Natural killer cell (primary cell): Measurements from ENCODE around the gene TLR8. TPM values are rescaled to one million over a fixed set of nuclear protein-coding genes. Genes with fewer than 3 reads are reported as not detected.

Experiments
- ATAC-seq, 3 donors: fragments of 150-1000 bp in 2 of 3; fragments of 200-7000 bp in 1 of 3; cut with Tn5 transposase; 1 replicate in 1 of 3; 2 replicates in 2 of 3; pipeline ENCODE4 v1.10.0; 2021; ENCODE audit warnings: mild to moderate bottlenecking in 2 of 3, moderate library complexity in 2 of 3
- DNase-seq, 2 donors: peaks; one replicate each; pipeline versions ENCODE4 v3.0.0 to v3.0.0-alpha.2; 2013 to 2021; ENCODE audit warnings: mixed read lengths in 1 of 2
- H3K27ac ChIP-seq: one replicate; pipeline ENCODE4 v1.5.1; 2013; ENCODE audit warnings: mild to moderate bottlenecking, low read length
- H3K27me3 ChIP-seq: one replicate; pipeline ENCODE4 v1.6.1; 2013; ENCODE audit warnings: low read length; ENCODE audit not compliant: control insufficient read depth, insufficient read depth
- H3K36me3 ChIP-seq: one replicate; pipeline ENCODE4 v1.6.1; 2013; ENCODE audit warnings: low read length; ENCODE audit not compliant: control insufficient read depth, insufficient read depth
- H3K4me1 ChIP-seq: one replicate; pipeline ENCODE4 v1.6.1; 2013; ENCODE audit warnings: low read length; ENCODE audit not compliant: control insufficient read depth, insufficient read depth
- H3K4me3 ChIP-seq: one replicate; pipeline ENCODE4 v1.5.1; 2013; ENCODE audit warnings: low read length
- H3K9me3 ChIP-seq: one replicate; pipeline ENCODE4 v1.6.1; 2013; ENCODE audit warnings: low read length; ENCODE audit not compliant: control insufficient read depth, insufficient read depth
- H3K27ac Mint-ChIP-seq, 2 donors: one replicate each; pipeline ENCODE4 v1.8.0; 2022; ENCODE audit warnings: mild to moderate bottlenecking in 2 of 2, mixed read lengths in 2 of 2, moderate library complexity in 1 of 2
- H3K27me3 Mint-ChIP-seq, 2 donors: one replicate each; pipeline ENCODE4 v1.8.0; 2022; ENCODE audit warnings: low read depth in 2 of 2, mixed read lengths in 2 of 2
- H3K36me3 Mint-ChIP-seq: one replicate; pipeline ENCODE4 v1.8.0; 2022; ENCODE audit warnings: mixed read lengths
- H3K4me1 Mint-ChIP-seq, 2 donors: one replicate each; pipeline ENCODE4 v1.8.0; 2022; ENCODE audit warnings: mixed read lengths in 2 of 2
- H3K4me3 Mint-ChIP-seq: one replicate; pipeline ENCODE4 v1.8.0; 2022; ENCODE audit warnings: mild to moderate bottlenecking, moderate library complexity, mixed read lengths
- H3K9me3 Mint-ChIP-seq, 2 donors: one replicate each; pipeline ENCODE4 v1.8.0; 2022; ENCODE audit warnings: mixed read lengths in 2 of 2
- WGBS: methylation state at CpG from one replicate; pipeline ENCODE4 v1.1.7; 2013; ENCODE audit warnings: missing lambda C conversion rate; ENCODE audit not compliant: insufficient coverage; 5-methylcytosine and 5-hydroxymethylcytosine counted together
- intact Hi-C: fragments of 100-400 bp; cut with micrococcal nuclease; formaldehyde crosslinking; loops from one replicate; pipeline ENCODE4 v1.14.2; 2022
- total RNA-seq, 4 donors: library from RNA; stranded (reverse); fragments of 120-200 nt in 1 of 4; gene quantifications; one replicate each; pipeline versions ENCODE4 v1.2.3 to v1.2.4, GENCODE V29; 2013 to 2022
- TF ChIP-seq, protein P1 (sequence below): fragments of 200-600 bp; IDR thresholded peaks from one replicate; pipeline ENCODE4 v1.8.0; 2022; ENCODE audit warnings: antibody characterized with exemption

TLR8 gene
- total RNA-seq, 3 donors from 2014 or later (not counting 1 experiment from before 2014, with no cell fraction given): 0.95 to 1.9 (median 0.95) TPM

DNA sequence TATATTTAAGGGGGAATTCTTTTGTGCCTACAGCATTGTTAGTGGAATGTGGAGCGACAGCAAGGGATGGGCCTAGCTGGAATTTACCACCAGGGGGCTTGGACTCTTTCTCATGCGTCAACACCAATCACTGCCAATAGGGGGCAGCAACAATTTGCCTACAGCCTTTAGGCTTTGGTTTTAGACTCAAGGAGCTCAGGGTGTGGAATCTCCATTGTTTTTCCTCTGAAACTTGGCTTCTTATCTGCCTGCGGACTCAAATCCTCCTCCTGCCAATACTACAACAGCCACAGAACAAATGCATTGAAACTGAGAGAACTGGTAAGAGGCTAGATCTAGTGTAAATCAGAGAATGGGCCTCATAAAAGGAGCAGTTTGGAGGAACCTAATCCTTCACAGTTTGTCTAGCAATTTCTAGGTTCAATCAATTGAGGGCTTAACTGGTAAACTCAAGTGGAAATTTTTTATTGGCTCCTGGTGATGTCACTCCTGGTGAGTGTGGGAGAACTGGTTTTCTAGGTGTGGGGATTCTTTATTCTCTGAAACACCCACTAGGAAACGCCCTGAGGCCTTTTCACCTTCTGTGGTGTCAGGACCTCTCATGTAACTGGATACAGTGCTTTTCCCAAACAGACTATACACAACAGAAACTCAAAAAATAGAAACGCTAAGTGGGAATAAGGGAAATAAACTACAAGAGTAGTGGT lies 40.6 kb downstream of the TLR8 start:
- Histone ChIP-seq H3K27ac (peak overlapping the region; percentile 93), H3K4me1 (peaks cover 53% of the 10 kb centered on the region), H3K4me3 (no peak overlapping the region), H3K27me3 (no peaks in the 10 kb centered on the region), H3K9me3 (no peaks in the 10 kb centered on the region), H3K36me3 (no peaks in the 10 kb centered on the region)
- ATAC-seq (peak; percentile 54 to 72 (median 62)), DNase-seq (peak; percentile 60 to 88)
- 0% methylated on average over 1 of the region's 5 CpGs for whole genome bisulfite sequencing
- Mint-ChIP-seq H3K36me3 (no peaks in the 10 kb centered on the region), H3K27ac (peak overlapping the region; percentile 95 to 97), H3K9me3 (no peaks in the 10 kb centered on the region), H3K27me3 (peaks cover 0 to 3% of the 10 kb centered on the region in 2 donors), H3K4me1 (peaks cover 32 to 52% of the 10 kb centered on the region in 2 donors), H3K4me3 (peak overlapping the region; percentile 55)
- intact Hi-C loops: loop anchor here (1.0 to 5.0 kb wide), 3 partner anchors 196 to 1085 kb away; no protein-coding TSS in a partner anchor
- TF ChIP-seq, protein P1, sequence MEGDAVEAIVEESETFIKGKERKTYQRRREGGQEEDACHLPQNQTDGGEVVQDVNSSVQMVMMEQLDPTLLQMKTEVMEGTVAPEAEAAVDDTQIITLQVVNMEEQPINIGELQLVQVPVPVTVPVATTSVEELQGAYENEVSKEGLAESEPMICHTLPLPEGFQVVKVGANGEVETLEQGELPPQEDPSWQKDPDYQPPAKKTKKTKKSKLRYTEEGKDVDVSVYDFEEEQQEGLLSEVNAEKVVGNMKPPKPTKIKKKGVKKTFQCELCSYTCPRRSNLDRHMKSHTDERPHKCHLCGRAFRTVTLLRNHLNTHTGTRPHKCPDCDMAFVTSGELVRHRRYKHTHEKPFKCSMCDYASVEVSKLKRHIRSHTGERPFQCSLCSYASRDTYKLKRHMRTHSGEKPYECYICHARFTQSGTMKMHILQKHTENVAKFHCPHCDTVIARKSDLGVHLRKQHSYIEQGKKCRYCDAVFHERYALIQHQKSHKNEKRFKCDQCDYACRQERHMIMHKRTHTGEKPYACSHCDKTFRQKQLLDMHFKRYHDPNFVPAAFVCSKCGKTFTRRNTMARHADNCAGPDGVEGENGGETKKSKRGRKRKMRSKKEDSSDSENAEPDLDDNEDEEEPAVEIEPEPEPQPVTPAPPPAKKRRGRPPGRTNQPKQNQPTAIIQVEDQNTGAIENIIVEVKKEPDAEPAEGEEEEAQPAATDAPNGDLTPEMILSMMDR: peak; percentile 91

DNA sequence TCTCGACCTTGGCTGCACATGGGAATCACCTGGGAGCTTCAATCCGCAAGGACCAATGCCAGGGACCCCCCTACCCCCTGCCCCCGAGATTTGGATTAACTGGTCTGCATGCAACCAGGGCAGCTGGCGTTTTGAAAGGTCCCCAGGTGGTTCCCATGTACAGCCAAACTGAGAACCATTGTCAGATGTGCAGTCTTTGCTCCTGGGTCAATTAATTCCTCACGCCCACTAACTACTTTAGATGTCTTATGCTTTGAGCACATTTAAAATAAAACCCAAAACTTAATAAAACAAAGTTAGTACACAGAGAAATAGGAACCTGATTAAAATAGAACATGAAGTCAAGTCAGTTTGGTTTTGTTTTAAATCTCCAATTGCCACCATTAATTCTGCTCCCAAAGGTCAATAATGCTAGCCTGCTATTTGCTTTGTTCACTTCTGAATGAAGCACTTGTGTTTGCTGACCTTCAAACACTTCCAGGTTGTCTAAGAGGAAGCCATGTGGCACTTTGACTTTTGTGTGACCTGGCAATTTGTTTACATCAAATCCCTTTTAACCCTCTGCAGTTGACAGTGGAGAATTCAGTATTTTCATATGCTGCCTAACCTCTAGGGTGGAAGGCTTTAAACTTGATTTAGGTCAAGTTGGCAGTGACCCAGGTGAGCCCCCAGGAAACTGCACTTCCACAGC lies 41.3 kb downstream of the TLR8 start:
- peaks cover 32 to 52% of the 10 kb centered on the region in 2 donors for H3K4me1 Mint-ChIP-seq
- Histone ChIP-seq H3K27ac (peak overlapping the region; percentile 93), H3K36me3 (no peaks in the 10 kb centered on the region), H3K9me3 (no peaks in the 10 kb centered on the region), H3K4me3 (no peak overlapping the region), H3K4me1 (peaks cover 60% of the 10 kb centered on the region), H3K27me3 (no peaks in the 10 kb centered on the region)
- intact Hi-C loops: loop anchor here (1.0 to 5.0 kb wide), 2 partner anchors 541 to 1085 kb away; no protein-coding TSS in a partner anchor
- WGBS: 77% methylated on average over 4 of the region's 5 CpGs
- DNase-seq: peak in 1 of 2 donors; percentile 18
- TF ChIP-seq, protein P1: no peak
- H3K36me3 Mint-ChIP-seq: no peaks in the 10 kb centered on the region
- no peaks in the 10 kb centered on the region for H3K27me3 Mint-ChIP-seq
- H3K27ac Mint-ChIP-seq: peak overlapping the region; percentile 95 to 97
- H3K9me3 Mint-ChIP-seq: no peaks in the 10 kb centered on the region
- no peak overlapping the region for H3K4me3 Mint-ChIP-seq
- no peak for ATAC-seq

DNA sequence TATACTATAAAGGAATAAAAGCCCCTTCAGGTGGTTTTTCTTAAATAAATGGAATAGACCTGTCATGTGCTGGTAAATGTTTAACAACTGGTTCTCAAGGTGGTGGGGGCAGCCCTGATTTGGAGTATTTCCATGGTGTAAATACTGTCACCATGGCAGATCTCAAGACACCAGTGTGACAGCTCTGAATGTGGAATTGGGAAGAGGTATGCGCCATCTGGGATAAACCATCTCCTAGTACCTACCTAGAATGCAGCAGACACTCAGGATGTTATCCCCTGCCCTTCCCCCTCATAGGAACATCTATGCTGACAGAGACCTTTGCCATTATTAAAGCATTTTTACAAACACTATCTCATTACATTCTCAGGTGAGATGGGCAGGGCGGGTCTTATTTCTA lies 42.1 kb downstream of the TLR8 start:
- Histone ChIP-seq H3K4me1 (peaks cover 67% of the 10 kb centered on the region), H3K9me3 (no peaks in the 10 kb centered on the region), H3K27ac (peak overlapping the region; percentile 93), H3K4me3 (no peak overlapping the region), H3K27me3 (no peaks in the 10 kb centered on the region), H3K36me3 (no peaks in the 10 kb centered on the region)
- peak overlapping the region; percentile 95 to 97 for H3K27ac Mint-ChIP-seq
- H3K36me3 Mint-ChIP-seq: no peaks in the 10 kb centered on the region
- 100% methylated on average over 1 of the region's 2 CpGs for WGBS
- TF ChIP-seq, protein P1: no peak
- intact Hi-C loops: loop anchor here (5.0 kb wide), 1 partner anchor 1084 kb away; no protein-coding TSS in a partner anchor
- no peaks in the 10 kb centered on the region for H3K27me3 Mint-ChIP-seq
- H3K4me3 Mint-ChIP-seq: peak overlapping the region; percentile 13
- peaks cover 32 to 52% of the 10 kb centered on the region in 2 donors for H3K4me1 Mint-ChIP-seq
- no peaks in the 10 kb centered on the region for H3K9me3 Mint-ChIP-seq
- DNase-seq (peak in 1 of 2 donors; percentile 4), ATAC-seq (no peak)
